HUES48 (cell line): ENCODE measurements around the gene CABS1.

ENCODE experiments used
- H3K27ac ChIP-seq: one replicate; pipeline ENCODE4 v1.7.0; 2013; ENCODE audit warnings: low read depth, low read length, inconsistent platforms
- H3K27me3 ChIP-seq: 2 replicates; pipeline ENCODE4 v1.6.1; 2013; ENCODE audit warnings: mild to moderate bottlenecking, low read length; ENCODE audit not compliant: control insufficient read depth, insufficient read depth
- H3K36me3 ChIP-seq: 2 replicates; pipeline ENCODE4 v1.6.1; 2013; ENCODE audit warnings: low read length; ENCODE audit not compliant: control insufficient read depth, insufficient read depth
- H3K4me1 ChIP-seq: 2 replicates; pipeline ENCODE4 v1.6.1; 2013; ENCODE audit warnings: mild to moderate bottlenecking, low read length; ENCODE audit not compliant: control insufficient read depth, insufficient read depth
- H3K4me3 ChIP-seq: 2 replicates; pipeline ENCODE4 v1.5.1; 2013; ENCODE audit warnings: mild to moderate bottlenecking, low read depth, low read length
- H3K9ac ChIP-seq: 2 replicates; pipeline ENCODE4 v1.6.1; 2013; ENCODE audit warnings: mild to moderate bottlenecking, low read depth, low read length, moderate library complexity
- H3K9me3 ChIP-seq: 2 replicates; pipeline ENCODE4 v1.6.1; 2013; ENCODE audit warnings: low read length; ENCODE audit not compliant: control insufficient read depth, insufficient read depth

Gene CABS1

GRCh38 chr4:70334681-70335080 lies at the start of gene CABS1:
Gene CABS1 (plus strand): TSS chr4:70334981. CDS start chr4:70335040, 59 bp downstream.
- Histone ChIP-seq H3K9ac (no peak within 1 kb of the TSS), H3K27ac (no peak within 1 kb of the TSS), H3K27me3 (no peaks in the 10 kb centered on the region), H3K4me3 (no peak within 1 kb of the TSS), H3K9me3 (no peaks in the 10 kb centered on the region), H3K4me1 (no peaks in the 10 kb centered on the region), H3K36me3 (no peaks in the 10 kb centered on the region)

DNA sequence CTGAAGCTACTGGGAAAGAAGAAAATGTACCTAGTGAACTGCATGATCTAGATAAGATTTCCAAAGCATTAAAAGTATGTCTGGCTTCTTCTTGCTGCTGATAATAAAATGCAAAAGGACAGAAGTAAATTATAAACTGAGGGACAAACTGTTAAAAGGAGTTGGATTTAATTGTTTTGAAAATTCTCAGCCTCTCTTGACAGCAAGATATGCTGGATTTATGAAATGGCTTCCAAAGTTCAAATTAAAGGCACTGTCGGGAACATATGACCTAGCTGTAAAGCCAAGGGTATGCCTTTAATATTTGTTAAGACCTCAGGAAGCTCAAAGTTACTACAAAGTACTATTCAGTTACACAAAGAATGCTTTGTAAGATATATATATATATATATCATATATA lies 46.1 kb upstream of the CABS1 start:
- Histone ChIP-seq H3K27me3 (no peaks in the 10 kb centered on the region), H3K36me3 (no peaks in the 10 kb centered on the region), H3K4me3 (no peak overlapping the region), H3K4me1 (no peaks in the 10 kb centered on the region), H3K9me3 (no peaks in the 10 kb centered on the region), H3K27ac (no peak overlapping the region), H3K9ac (no peak overlapping the region)

DNA sequence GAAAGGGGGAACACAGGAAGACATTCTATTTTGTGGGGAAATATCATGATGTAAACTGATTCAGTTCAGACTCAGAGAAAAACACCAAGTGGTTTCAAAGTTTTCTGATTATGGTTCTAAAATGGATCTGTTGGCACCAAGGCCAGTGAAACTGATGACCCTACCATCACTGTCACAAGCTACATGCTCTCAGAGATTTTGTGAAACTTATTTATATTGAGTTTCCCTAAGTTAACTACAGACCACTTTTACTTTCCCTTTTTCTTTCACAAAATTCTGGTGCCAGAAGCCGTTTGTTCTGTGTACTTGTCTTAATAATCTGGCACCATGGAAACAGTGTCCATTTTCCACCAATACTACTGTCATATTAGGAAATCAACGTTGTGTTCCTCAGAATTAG lies 43.4 kb upstream of the CABS1 start:
- no peak overlapping the region for H3K9ac ChIP-seq
- H3K4me3 ChIP-seq, result no peak overlapping the region
- no peaks in the 10 kb centered on the region for H3K27me3 ChIP-seq
- H3K4me1 ChIP-seq, result no peaks in the 10 kb centered on the region
- H3K36me3 ChIP-seq, result no peaks in the 10 kb centered on the region
- no peaks in the 10 kb centered on the region for H3K9me3 ChIP-seq
- no peak overlapping the region for H3K27ac ChIP-seq

GRCh38 chr4:70297576-70297975 lies 37.2 kb upstream of the CABS1 start:
- Histone ChIP-seq H3K27me3 (no peaks in the 10 kb centered on the region), H3K36me3 (no peaks in the 10 kb centered on the region), H3K27ac (no peak overlapping the region), H3K4me3 (no peak overlapping the region), H3K9ac (no peak overlapping the region), H3K9me3 (no peaks in the 10 kb centered on the region), H3K4me1 (no peaks in the 10 kb centered on the region)

- no peaks in the 10 kb centered on the region for H3K4me1 ChIP-seq
- H3K9ac ChIP-seq, result no peak overlapping the region
- H3K36me3 ChIP-seq, result no peaks in the 10 kb centered on the region
- no peaks in the 10 kb centered on the region for H3K9me3 ChIP-seq
- no peak overlapping the region for H3K4me3 ChIP-seq
- H3K27ac ChIP-seq, result no peak overlapping the region
- no peaks in the 10 kb centered on the region for H3K27me3 ChIP-seq
These were observed 36.7 kb upstream of the CABS1 start for GRCh38 chr4:70298051-70298450.

GRCh38 chr4:70299643-70300042 lies 35.1 kb upstream of the CABS1 start:
- no peak overlapping the region for H3K4me3 ChIP-seq
- H3K27me3 ChIP-seq, result no peaks in the 10 kb centered on the region
- H3K27ac ChIP-seq, result no peak overlapping the region
- H3K9ac ChIP-seq, result no peak overlapping the region
- no peaks in the 10 kb centered on the region for H3K4me1 ChIP-seq
- H3K9me3 ChIP-seq, result no peaks in the 10 kb centered on the region
- H3K36me3 ChIP-seq, result no peaks in the 10 kb centered on the region

- Histone ChIP-seq H3K4me1 (no peaks in the 10 kb centered on the region), H3K4me3 (no peak overlapping the region)
These were observed 34.6 kb upstream of the CABS1 start for GRCh38 chr4:70300215-70300614.

DNA sequence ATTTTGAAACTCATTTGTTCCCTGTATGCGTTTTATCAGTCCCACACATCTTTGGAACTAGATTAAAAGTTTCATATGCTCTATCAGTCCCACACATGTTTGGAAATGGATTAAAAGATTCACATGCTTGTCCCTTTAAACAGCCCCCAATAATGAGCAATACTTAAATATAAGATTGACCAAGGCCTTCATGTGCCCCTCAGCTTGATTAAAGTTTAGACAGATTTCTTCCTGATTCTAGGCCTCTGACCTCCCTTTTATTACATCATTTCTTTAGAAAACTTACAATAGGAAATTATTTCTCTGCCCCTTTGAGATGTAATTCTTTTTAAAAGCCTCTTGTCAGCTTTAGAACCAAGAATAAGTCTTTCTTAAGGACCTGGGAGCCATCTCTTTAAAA lies 31.7 kb upstream of the CABS1 start:
- H3K4me1 ChIP-seq, result no peaks in the 10 kb centered on the region
- no peak overlapping the region for H3K4me3 ChIP-seq
- no peak overlapping the region for H3K9ac ChIP-seq
- H3K27ac ChIP-seq, result no peak overlapping the region
- no peaks in the 10 kb centered on the region for H3K27me3 ChIP-seq
- no peaks in the 10 kb centered on the region for H3K36me3 ChIP-seq
- H3K9me3 ChIP-seq, result no peaks in the 10 kb centered on the region

More at GRCh38 chr4:70300215-70300614, 34.6 kb upstream of the CABS1 start:
- Histone ChIP-seq H3K27me3 (no peaks in the 10 kb centered on the region), H3K9ac (no peak overlapping the region), H3K9me3 (no peaks in the 10 kb centered on the region), H3K27ac (no peak overlapping the region), H3K36me3 (no peaks in the 10 kb centered on the region)

DNA sequence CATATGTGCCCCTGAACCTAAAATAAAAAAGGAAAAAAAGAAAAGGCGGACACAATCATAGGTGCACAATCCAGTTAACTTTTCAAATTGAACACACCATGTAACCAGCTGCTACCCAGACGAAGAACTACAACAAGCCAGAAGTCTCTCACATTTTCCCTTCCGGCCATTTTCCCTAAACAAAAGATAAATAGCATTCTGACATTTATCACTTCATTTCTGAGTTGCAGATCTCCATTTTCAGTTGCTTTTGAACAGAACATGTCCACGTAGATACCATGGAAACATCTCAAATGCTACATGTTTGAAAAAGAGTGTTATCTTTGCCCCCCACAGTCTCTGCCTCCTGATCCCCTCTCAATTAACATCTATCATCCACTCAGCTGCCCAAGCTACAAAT lies 29.2 kb upstream of the CABS1 start:
- H3K4me1 ChIP-seq, result no peaks in the 10 kb centered on the region
- no peaks in the 10 kb centered on the region for H3K9me3 ChIP-seq
- H3K9ac ChIP-seq, result no peak overlapping the region
- no peaks in the 10 kb centered on the region for H3K27me3 ChIP-seq
- no peaks in the 10 kb centered on the region for H3K36me3 ChIP-seq
- H3K4me3 ChIP-seq, result no peak overlapping the region
- no peak overlapping the region for H3K27ac ChIP-seq

DNA sequence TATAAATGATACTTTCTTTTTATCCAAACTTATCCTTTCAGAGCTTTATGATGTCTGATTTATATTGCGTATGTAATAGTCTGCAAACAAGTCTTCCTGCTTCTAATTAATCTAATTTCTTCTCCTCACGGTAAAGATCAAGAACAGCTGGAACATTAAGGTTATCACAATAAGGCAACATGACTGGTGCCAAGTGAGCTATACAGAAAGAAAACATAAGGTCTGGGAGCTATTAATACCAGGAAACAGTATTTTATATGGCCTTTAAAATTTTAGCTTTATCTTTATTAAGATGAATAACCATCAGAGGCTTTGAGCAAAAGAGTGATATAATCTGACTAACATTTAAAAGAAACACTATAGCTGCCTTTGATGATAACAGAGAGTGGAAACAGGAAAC lies 28.7 kb upstream of the CABS1 start:
- Histone ChIP-seq H3K36me3 (no peaks in the 10 kb centered on the region), H3K4me3 (no peak overlapping the region), H3K27me3 (no peaks in the 10 kb centered on the region), H3K9me3 (no peaks in the 10 kb centered on the region), H3K9ac (no peak overlapping the region), H3K4me1 (no peaks in the 10 kb centered on the region), H3K27ac (no peak overlapping the region)

DNA sequence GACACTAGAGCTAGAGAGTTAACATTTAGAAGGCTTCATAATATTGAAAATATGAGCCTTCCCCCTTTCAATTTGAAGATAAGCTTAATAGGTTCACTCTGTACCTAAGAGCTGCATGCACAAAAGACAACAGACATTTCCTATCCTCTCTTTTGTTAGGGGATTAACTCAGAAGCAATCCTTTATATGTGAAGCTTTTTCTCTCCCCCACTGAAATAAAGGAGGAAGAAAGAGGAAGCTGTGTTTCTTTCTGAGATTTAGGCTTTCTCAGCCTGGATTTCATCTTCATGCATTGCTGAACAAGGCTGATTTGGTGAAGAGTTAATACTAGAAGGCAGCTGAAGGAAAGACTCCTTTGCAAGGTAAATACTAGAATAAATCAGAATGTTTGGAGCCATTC lies 21.0 kb upstream of the CABS1 start:
- Histone ChIP-seq H3K9me3 (no peaks in the 10 kb centered on the region), H3K27me3 (no peaks in the 10 kb centered on the region), H3K4me1 (peaks cover 16% of the 10 kb centered on the region), H3K27ac (peak overlapping the region; percentile 80), H3K4me3 (peak overlapping the region; percentile 26; the same call in 1 of the 2 replicates), H3K9ac (peak overlapping the region; percentile 48; the same call in 1 of the 2 replicates), H3K36me3 (no peaks in the 10 kb centered on the region)

DNA sequence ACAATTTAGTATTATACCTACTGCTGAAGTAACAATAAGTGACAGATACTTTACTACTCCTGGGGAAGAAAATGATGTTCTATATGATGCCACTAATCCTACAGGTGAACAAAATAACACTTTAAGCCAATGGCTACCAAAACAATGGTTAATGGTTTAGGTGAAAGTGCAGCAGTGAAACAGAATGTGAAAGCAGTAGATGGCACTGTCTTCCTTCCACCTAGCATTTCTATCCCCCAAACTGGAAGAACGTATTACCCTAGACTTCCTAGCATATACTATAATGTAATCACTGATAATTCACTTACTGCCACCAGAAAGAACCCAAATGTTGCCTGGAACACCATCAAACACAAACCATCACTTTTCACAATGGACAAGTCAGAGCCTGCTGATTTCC lies 18.9 kb upstream of the CABS1 start:
- H3K4me1 ChIP-seq, result peaks cover 16% of the 10 kb centered on the region
- no peak overlapping the region for H3K27ac ChIP-seq
- H3K9me3 ChIP-seq, result no peaks in the 10 kb centered on the region
- H3K9ac ChIP-seq, result no peak overlapping the region
- no peaks in the 10 kb centered on the region for H3K36me3 ChIP-seq
- no peak overlapping the region for H3K4me3 ChIP-seq
- H3K27me3 ChIP-seq, result no peaks in the 10 kb centered on the region
